Stimulated activated CD4-positive, alpha-beta T cell treated with anti-CD3 and anti-CD28 coated beads, Interleukin-12 subunit alpha, Interleukin-12 subunit beta, amount 100 ng/mL, for 24 hours (primary cell): ENCODE results near the gene IL1RAP.
"Not testable (repeated sequence)": the region's sequence is repeated elsewhere in the genome, so short reads cannot be mapped to it uniquely, and the experiment has no call there.

Experiments used
- DNase-seq, 2 experiments: peaks; one replicate each; pipeline ENCODE4 v3.0.0-alpha.2; 2020; ENCODE audit warnings: low read depth in 2 of 2

Gene IL1RAP, protein sequence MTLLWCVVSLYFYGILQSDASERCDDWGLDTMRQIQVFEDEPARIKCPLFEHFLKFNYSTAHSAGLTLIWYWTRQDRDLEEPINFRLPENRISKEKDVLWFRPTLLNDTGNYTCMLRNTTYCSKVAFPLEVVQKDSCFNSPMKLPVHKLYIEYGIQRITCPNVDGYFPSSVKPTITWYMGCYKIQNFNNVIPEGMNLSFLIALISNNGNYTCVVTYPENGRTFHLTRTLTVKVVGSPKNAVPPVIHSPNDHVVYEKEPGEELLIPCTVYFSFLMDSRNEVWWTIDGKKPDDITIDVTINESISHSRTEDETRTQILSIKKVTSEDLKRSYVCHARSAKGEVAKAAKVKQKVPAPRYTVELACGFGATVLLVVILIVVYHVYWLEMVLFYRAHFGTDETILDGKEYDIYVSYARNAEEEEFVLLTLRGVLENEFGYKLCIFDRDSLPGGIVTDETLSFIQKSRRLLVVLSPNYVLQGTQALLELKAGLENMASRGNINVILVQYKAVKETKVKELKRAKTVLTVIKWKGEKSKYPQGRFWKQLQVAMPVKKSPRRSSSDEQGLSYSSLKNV

GRCh38 chr3:190513409-190514370, at the start of gene IL1RAP:
TSS of gene IL1RAP (plus strand) at chr3:190514085. CDS start at chr3:190564290, 50,205 bp downstream.
- DNase-seq = peak; percentile 71 to 80

- DNase-seq = no peak
Observed at GRCh38 chr3:190467922-190468321, 46.0 kb upstream of the IL1RAP start.

- DNase-seq = not testable (repeated sequence)
Observed at GRCh38 chr3:190473261-190473660, 40.6 kb upstream of the IL1RAP start.

DNA sequence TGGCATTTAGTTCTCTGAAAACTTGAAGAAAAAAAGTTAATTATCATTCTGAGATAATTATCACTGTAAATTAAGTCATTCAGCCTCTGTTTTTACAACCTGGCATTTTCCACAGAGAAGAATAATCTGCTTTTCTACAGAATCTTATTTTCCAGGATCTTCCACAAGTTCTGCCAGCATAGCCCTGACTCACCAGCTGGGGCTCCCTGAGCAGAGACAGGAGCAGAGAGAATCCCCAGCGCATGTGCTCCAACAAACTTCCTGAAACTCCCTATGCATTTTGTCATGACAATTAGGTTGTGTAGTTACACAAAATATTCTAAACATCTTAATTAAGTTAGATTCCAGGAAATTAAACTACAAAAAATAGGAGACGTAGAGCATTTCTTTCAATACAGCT, 32.1 kb upstream of the IL1RAP start:
- DNase-seq = no peak

GRCh38 chr3:190485830-190486532, 27.9 kb upstream of the IL1RAP start:
- no peak for DNase-seq

DNA sequence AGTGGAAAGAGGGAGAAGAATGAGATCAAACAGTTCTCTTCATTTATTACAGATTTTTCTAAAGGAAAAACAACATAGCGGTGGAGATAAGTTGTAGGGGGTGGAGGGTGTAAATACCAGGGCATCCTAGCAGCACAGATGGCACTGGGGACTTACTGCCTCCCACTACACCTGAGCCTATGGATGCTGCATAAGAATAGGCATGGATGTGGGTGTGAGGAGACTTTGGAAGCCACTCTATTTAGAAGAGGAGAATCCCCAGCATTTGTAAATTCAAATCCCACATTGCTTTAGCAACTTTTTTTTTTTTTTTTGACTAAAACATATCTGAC, 27.4 kb upstream of the IL1RAP start:
- DNase-seq = no peak

DNA sequence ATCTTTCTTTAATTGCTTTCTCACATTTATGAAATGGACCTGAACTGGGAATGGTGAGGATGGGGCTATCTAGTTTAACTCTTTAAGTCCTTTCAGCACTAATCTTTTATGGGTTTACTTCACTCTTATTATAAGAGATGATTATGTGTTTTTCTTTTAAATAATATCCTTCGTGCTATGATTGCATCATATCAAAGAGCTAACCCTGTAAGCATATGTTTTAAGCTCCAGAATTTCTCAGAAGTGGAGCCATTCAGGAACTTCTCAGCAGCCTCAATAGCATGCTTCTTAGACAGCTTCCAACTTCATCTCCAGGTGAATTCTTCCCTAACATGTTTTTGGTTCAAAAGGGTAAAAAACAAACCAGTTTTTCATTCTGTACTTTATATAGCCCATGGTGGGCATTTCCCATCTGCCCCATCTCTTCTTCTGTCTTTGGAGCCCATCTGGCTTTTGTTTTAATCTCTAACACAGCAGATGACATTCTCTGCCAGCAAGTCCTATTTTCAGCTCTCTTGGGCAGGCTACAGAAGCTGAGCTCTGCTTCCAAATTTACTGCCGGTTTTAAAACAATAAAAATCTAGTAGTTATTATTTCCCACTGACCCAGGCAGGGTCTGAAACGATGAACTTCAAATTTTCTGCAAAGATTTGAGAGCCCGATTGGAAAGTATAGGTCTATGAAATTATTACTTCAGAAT, 26.8 kb upstream of the IL1RAP start:
- DNase-seq = no peak

GRCh38 chr3:190491533-190492054, 22.3 kb upstream of the IL1RAP start:
- no peak for DNase-seq

GRCh38 chr3:190492129-190492528, 21.8 kb upstream of the IL1RAP start:
- DNase-seq = no peak

- DNase-seq = no peak
Observed at GRCh38 chr3:190492966-190493365, 20.9 kb upstream of the IL1RAP start.

DNA sequence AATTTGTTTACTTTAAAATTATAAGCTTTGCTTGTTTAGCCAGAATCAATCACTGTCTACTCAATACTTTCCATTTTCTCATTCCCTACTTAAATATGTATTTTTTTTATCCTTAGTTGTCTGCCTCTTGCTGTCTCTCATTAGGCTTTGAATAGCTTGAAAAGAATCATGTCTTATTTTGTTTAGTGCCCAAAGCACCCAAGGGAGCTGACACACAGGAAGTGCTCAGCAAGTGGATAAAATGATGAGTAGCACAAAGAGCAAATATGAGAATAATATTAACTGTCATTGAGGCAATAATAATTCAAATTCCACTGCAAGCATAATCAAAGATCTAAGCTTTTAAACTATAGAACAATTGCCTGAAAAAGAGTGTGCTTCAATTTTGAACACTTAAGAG, 19.0 kb upstream of the IL1RAP start:
- DNase-seq = no peak

DNA sequence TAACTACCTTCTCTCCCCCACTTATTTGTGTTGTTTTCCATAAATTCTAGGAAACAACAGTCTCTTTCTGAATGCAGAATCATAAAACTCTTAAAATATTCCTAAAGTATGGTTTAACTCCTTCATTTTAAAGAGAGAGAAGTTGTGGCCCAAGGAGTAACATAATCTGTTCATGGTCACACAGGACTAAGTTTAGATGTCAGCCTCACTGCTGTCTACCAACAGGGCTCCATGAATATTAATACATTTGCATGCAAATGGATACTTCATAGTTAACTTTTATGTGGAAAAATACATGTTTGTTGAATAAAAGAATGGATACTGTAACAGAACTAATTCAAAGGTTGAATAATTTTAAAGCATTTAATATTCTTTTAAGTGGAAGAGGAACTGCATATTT, 18.5 kb upstream of the IL1RAP start:
- DNase-seq = no peak

DNA sequence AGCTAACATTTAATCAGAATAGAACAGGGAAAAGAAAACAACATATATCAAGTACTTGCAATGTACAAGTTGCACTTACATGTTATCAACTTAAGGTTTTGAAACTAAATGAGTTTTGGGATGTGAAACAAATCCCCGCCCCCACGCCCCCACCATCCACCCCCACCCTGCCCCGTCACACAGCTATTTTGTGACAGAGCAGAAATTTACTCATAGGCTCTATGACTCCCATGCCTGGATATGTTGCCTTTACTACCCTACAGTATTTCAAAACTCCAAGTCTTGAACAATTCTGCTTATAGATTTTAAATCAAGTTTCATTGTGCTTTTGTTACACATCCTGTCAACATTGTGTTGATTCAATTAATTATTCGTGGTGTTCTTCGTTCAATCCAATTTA, 18.1 kb upstream of the IL1RAP start:
- DNase-seq = no peak

DNA sequence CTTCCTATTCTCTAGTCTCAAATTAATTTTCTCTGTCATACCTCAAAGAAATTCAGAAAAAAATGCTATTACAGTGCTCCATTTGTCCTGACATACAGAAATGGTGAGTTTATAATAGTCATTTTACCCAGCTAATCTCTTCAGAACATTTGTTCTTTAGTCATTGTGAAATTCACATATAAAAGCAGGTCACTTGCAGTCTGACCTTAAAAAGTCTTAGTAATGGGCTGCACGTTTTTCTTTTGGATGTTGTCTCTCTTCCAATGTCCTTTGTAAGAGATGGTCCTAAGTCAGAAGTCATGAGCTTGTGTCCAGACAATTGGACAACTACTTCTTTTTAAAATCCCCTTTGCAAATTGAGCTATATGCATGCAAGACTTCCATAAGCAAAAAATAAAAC, 17.0 kb upstream of the IL1RAP start:
- DNase-seq = no peak

DNA sequence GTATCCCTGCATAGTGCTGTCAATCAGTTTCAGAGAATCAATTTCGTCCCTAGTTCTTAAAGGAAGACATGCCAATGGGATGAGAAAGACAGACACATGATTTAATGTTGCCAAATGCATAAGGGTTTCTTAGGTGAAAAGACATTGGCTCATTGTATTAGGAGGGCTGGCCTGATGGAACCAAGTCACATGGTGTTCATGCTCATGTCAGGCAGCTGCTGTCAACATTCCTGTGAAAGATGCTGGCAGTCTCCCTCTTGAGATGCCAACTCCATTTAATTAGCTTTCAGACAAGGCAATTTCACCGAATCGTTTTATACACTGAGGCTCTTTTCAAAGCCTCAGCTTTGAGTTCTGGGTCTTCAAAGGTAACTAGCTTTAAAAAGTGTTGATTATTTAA, 16.1 kb upstream of the IL1RAP start:
- DNase-seq = no peak

DNA sequence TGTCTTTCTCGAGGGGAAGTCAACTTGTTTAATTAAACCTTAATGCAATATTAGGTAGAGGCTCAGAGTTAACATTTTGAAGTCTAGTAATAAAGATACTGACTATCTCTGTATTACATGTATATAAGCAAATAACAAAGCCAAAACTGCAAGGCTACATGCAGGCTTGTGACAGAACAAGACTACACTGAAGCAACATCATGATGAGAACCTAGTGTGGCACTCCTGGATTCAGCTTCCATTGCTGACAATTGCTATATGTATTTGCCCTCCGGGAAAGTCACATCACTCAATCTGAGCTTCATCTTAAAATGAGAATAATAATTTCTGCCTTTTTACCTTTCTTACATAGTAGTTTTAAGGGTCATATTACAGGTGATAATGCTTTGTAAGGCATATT, 15.6 kb upstream of the IL1RAP start:
- no peak for DNase-seq

- DNase-seq = no peak
Observed at GRCh38 chr3:190499122-190499521, 14.8 kb upstream of the IL1RAP start.

- no peak for DNase-seq
Observed at GRCh38 chr3:190502946-190503345, 10.9 kb upstream of the IL1RAP start.

- DNase-seq = no peak
Observed at GRCh38 chr3:190504354-190505125, 9.3 kb upstream of the IL1RAP start.

DNA sequence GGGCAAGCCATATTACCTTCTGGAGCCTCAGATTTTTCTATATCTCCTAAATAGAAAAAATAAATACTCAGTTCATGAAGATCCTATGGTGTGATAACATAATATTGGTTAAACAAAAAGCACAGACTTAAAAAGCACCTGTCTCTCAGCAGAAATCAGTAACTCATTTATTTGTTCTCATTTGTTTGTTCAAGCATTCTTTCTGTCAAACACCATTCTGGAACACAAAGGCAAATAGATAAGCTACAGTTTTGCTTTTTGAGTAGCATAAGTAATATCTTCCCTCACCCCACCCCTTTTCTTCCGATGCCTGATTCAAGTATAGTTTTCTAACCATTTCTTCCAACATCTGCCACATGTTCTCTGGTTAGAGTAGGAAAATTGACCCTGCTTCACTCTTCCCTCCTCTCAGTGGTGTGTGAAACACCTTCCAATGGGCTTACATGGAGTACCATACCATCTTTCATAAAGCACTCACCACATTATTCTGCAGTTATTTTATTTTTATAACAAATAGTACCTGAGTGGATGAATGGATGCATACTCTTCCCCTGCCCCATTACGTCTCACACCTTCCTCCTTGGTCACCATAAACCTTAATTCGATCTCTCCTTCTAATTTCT, 8.4 kb upstream of the IL1RAP start:
- no peak for DNase-seq
